Gastrocnemius medialis (tissue), 4 donors: ENCODE data around the gene SPAAR.

Experiments used
- CTCF ChIP-seq, 5 experiments: fragments of 450-650 bp in 3 of 5; fragments of 200-600 bp in 2 of 5; sonication (generic) in 2 of 5; IDR thresholded peaks in 4 of 5; conservative IDR thresholded peaks in 1 of 5; 1 replicate in 4 of 5; 2 replicates in 1 of 5; pipeline ENCODE4 v1.5.1; 2016 to 2019; ENCODE audit warnings: antibody characterized with exemption in 5 of 5, mild to moderate bottlenecking in 3 of 5, moderate library complexity in 3 of 5
- POLR2A ChIP-seq, 2 donors: fragments of 450-650 bp; IDR thresholded peaks; one replicate each; pipeline ENCODE4 v1.6.1; 2017; ENCODE audit warnings: antibody characterized with exemption in 2 of 2, mild to moderate bottlenecking in 2 of 2, moderate library complexity in 2 of 2

DNA sequence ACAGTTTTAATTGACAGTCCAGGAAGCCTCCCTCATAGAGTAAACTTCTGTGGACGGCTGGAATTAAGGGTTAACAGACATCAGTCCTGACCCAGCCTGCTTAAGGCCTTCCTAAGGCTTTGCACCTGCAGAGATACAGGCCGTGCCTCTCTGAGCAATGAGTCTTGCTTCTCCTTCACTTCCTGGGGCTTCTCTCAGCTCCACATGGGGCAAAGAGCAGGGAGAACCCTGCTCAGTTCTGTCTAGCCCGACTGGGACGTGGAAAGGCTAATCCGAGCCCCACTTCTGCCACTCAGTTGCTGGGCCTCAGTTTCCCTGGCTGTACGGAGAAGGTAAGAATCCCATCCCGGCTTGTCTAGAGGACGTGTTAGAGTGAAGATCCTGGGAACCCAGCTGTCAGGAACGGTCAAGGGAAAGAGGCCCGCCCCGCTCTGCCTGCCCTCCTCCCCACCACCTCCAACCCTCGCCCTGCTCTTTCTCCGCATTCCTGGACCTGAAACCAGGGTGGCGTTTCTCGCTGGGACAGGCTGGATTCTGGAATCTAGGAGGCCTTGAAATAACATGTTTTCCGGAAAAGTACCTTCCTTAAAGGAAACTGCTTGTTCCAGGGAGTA is 6.5 kb downstream of the SPAAR start:
- TF ChIP-seq CTCF (IDR thresholded peaks at IDR 0.05 in 4 of 5, conservative IDR thresholded peaks at IDR 0.05 in 1 of 5), result no peak
- no peak for TF ChIP-seq POLR2A (IDR thresholded peaks at IDR 0.05)
